Measurements from ENCODE around the gene GABRA6. TPM values are rescaled to one million over a fixed set of nuclear protein-coding genes. Genes with fewer than 3 reads are reported as not detected.

Gene GABRA6
- total and polyA plus RNA-seq, 4 donors: not detected

DNA sequence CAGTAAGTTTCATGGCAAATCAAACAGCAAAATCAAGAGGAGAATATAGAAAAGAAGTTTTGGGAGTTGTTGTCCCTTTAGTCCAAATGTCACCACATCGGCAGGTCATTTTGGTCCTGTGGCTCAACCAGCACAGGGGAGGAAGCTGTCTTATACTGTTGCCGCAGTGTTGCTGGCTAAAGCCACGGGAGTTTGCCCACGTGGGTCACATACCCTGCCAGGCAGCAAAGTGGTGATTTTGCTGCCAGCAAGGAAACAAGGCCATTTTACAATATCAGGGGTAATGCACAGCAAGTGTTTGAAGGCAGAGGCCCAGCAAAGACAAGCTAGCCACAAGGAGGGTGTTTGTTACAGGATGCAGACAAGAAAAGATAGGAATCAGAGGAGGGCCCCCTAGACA, 14.5 kb downstream of the GABRA6 start:
- Histone ChIP-seq H3K9ac (ENCODE audit: low read depth in 1 of 2, low read length in 2 of 2) (no peak overlapping the region), H3K4me1 (ENCODE audit: control insufficient read depth in 4 of 4, insufficient read depth in 4 of 4, low read length in 3 of 4) (no peaks in the 10 kb centered on the region), H3K27me3 (ENCODE audit: control insufficient read depth in 4 of 4, insufficient read depth in 4 of 4, low read length in 3 of 4) (peaks cover 0 to 4% (median 1%) of the 10 kb centered on the region in 4 donors), H3K27ac (ENCODE audit: low read depth in 1 of 2, low read length in 2 of 2) (no peak overlapping the region), H3K9me3 (ENCODE audit: control insufficient read depth in 4 of 4, low read length in 3 of 4) (no peaks in the 10 kb centered on the region), H3K4me3 (ENCODE audit: low read depth in 1 of 3, low read length in 3 of 3) (no peak overlapping the region), H3K36me3 (ENCODE audit: control insufficient read depth in 4 of 4, insufficient read depth in 3 of 4, low read depth in 1 of 4, low read length in 3 of 4) (no peaks in the 10 kb centered on the region)
- no peak for DNase-seq (ENCODE audit: low spot score)
- 51% methylated on average over 4 of the region's 4 CpGs for WGBS
- TF ChIP-seq TAF1 (conservative IDR thresholded peaks at IDR 0.05): no peak
- TF ChIP-seq, protein P1, sequence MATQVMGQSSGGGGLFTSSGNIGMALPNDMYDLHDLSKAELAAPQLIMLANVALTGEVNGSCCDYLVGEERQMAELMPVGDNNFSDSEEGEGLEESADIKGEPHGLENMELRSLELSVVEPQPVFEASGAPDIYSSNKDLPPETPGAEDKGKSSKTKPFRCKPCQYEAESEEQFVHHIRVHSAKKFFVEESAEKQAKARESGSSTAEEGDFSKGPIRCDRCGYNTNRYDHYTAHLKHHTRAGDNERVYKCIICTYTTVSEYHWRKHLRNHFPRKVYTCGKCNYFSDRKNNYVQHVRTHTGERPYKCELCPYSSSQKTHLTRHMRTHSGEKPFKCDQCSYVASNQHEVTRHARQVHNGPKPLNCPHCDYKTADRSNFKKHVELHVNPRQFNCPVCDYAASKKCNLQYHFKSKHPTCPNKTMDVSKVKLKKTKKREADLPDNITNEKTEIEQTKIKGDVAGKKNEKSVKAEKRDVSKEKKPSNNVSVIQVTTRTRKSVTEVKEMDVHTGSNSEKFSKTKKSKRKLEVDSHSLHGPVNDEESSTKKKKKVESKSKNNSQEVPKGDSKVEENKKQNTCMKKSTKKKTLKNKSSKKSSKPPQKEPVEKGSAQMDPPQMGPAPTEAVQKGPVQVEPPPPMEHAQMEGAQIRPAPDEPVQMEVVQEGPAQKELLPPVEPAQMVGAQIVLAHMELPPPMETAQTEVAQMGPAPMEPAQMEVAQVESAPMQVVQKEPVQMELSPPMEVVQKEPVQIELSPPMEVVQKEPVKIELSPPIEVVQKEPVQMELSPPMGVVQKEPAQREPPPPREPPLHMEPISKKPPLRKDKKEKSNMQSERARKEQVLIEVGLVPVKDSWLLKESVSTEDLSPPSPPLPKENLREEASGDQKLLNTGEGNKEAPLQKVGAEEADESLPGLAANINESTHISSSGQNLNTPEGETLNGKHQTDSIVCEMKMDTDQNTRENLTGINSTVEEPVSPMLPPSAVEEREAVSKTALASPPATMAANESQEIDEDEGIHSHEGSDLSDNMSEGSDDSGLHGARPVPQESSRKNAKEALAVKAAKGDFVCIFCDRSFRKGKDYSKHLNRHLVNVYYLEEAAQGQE (IDR thresholded peaks at IDR 0.05): no peak
- no peak for TF ChIP-seq FOXA1 (IDR thresholded peaks at IDR 0.05)
- no peak for TF ChIP-seq FOXA2 (IDR thresholded peaks at IDR 0.05)
- TF ChIP-seq, protein P2, sequence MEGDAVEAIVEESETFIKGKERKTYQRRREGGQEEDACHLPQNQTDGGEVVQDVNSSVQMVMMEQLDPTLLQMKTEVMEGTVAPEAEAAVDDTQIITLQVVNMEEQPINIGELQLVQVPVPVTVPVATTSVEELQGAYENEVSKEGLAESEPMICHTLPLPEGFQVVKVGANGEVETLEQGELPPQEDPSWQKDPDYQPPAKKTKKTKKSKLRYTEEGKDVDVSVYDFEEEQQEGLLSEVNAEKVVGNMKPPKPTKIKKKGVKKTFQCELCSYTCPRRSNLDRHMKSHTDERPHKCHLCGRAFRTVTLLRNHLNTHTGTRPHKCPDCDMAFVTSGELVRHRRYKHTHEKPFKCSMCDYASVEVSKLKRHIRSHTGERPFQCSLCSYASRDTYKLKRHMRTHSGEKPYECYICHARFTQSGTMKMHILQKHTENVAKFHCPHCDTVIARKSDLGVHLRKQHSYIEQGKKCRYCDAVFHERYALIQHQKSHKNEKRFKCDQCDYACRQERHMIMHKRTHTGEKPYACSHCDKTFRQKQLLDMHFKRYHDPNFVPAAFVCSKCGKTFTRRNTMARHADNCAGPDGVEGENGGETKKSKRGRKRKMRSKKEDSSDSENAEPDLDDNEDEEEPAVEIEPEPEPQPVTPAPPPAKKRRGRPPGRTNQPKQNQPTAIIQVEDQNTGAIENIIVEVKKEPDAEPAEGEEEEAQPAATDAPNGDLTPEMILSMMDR (IDR thresholded peaks at IDR 0.05; ENCODE audit: low read depth, low read length, missing input control): no peak
- no peak for TF ChIP-seq EGR1 (IDR thresholded peaks at IDR 0.05; ENCODE audit: low read depth in 2 of 2)
- no peak for TF ChIP-seq JUND (IDR thresholded peaks at IDR 0.05)
- TF ChIP-seq RAD21 (IDR thresholded peaks at IDR 0.05): no peak
- no peak for TF ChIP-seq GABPA (IDR thresholded peaks at IDR 0.05 in 1 of 2, conservative IDR thresholded peaks at IDR 0.05 in 1 of 2)
- TF ChIP-seq NR2F2 (IDR thresholded peaks at IDR 0.05): no peak
- no peak for TF ChIP-seq RXRA (IDR thresholded peaks at IDR 0.05)
- TF ChIP-seq YY1 (IDR thresholded peaks at IDR 0.05): no peak
- TF ChIP-seq, protein P3, sequence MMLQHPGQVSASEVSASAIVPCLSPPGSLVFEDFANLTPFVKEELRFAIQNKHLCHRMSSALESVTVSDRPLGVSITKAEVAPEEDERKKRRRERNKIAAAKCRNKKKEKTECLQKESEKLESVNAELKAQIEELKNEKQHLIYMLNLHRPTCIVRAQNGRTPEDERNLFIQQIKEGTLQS (IDR thresholded peaks at IDR 0.05): no peak
- no peak for TF ChIP-seq SP1 (IDR thresholded peaks at IDR 0.05)
- no peak for TF ChIP-seq HNF4A (conservative IDR thresholded peaks at IDR 0.05)
- TF ChIP-seq, protein P4, sequence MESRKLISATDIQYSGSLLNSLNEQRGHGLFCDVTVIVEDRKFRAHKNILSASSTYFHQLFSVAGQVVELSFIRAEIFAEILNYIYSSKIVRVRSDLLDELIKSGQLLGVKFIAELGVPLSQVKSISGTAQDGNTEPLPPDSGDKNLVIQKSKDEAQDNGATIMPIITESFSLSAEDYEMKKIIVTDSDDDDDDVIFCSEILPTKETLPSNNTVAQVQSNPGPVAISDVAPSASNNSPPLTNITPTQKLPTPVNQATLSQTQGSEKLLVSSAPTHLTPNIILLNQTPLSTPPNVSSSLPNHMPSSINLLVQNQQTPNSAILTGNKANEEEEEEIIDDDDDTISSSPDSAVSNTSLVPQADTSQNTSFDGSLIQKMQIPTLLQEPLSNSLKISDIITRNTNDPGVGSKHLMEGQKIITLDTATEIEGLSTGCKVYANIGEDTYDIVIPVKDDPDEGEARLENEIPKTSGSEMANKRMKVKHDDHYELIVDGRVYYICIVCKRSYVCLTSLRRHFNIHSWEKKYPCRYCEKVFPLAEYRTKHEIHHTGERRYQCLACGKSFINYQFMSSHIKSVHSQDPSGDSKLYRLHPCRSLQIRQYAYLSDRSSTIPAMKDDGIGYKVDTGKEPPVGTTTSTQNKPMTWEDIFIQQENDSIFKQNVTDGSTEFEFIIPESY (IDR thresholded peaks at IDR 0.05): no peak
- TF ChIP-seq, protein P5, sequence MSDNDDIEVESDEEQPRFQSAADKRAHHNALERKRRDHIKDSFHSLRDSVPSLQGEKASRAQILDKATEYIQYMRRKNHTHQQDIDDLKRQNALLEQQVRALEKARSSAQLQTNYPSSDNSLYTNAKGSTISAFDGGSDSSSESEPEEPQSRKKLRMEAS (IDR thresholded peaks at IDR 0.05): no peak
- no peak for TF ChIP-seq HNF4G (IDR thresholded peaks at IDR 0.05)

Measured in liver (tissue), 9 donors.